GM21381 (cell line): ENCODE measurements around the gene MT1HL1.
"Not testable (repeated sequence)": the region's sequence is repeated elsewhere in the genome, so short reads cannot be mapped to it uniquely, and the experiment has no call there.

Experiments used
- ATAC-seq: cut with Tn5 transposase; IDR thresholded peaks from one replicate; pipeline ENCODE4 v1.9.1; 2021; ENCODE audit warnings: mild to moderate bottlenecking, moderate library complexity; ENCODE audit not compliant: unreplicated experiment

Gene MT1HL1

GRCh38 chr1:236979149-236979900, 24.9 kb downstream of the MT1HL1 start:
- no peak for ATAC-seq

DNA sequence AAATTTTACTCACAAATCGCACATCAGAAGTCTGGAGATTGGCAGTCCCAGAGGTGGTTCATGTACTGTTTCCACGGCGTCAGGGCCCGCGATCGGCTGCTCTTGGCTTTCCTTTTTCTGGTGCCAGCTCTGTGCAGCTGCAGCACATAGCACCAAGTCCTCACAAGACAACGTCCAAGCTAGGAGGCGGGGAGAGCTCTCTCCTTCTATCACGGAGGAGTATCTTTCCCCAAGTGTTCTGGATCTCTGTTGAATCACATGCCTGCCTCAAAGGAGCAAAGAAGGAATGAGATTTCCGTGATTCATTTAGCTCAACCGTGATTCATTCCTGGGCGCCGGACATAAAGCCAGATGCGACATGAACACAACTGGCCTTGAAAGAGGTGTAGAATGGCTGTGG, 25.5 kb downstream of the MT1HL1 start:
- ATAC-seq: no peak

GRCh38 chr1:236975461-236975860, 28.8 kb downstream of the MT1HL1 start:
- no peak for ATAC-seq

GRCh38 chr1:236974025-236974424, 30.2 kb downstream of the MT1HL1 start:
- ATAC-seq: not testable (repeated sequence)

DNA sequence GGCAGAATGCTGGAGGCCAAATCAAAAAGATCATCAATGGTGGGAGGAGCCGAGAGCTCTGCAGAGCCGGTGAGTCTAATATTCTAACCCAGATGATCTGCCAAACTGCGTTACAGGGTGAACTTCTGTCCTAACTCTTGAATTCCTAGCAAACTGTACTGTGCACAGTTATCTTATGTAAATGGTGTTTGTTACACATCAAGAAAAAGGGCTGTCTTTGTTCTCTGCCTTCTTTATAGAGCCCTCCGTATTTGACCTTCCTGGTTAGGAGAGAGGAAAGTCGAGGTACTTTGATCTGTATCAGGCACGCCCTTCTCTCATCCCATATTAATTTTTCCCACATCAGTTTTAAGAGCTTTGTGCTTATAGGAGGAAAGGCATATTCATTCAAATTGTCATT, 37.6 kb downstream of the MT1HL1 start:
- ATAC-seq: no peak

GRCh38 chr1:236963920-236964319, 40.3 kb downstream of the MT1HL1 start:
- ATAC-seq: no peak

GRCh38 chr1:236959112-236959511, 45.1 kb downstream of the MT1HL1 start:
- ATAC-seq: no peak

- no peak for ATAC-seq
Measured at GRCh38 chr1:236957235-236957634, 47.0 kb downstream of the MT1HL1 start.
